HG03439 (cell line): ENCODE results near the gene DSCAML1.
"Not testable (repeated sequence)": the region's sequence is repeated elsewhere in the genome, so short reads cannot be mapped to it uniquely, and the experiment has no call there.

ENCODE experiments used
- ATAC-seq: cut with Tn5 transposase; IDR thresholded peaks from one replicate; pipeline ENCODE4 v1.9.1; 2021; ENCODE audit warnings: mild to moderate bottlenecking, moderate library complexity; ENCODE audit not compliant: unreplicated experiment

The DSCAML1 gene

DNA sequence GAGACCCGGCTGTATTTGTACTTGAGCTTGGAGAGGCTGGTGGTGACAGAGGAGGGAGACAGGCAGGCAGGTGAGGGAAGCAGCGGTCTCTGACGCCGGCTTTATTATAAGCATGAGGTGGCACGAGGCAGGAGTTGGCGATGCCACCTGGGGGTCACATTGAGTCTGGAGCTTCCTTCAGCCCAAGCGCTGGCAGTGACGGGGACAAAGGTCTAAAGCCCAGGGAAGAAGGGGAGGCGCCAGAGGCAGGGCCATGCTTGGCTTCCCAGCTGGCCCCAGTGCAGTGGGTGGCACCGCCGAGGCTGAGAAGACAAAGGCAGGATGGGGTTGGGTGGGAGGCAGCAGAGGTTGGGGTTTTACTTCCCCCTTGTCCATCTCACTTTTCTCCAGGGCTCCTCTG, 23.1 kb upstream of the DSCAML1 start:
- no peak for ATAC-seq

DNA sequence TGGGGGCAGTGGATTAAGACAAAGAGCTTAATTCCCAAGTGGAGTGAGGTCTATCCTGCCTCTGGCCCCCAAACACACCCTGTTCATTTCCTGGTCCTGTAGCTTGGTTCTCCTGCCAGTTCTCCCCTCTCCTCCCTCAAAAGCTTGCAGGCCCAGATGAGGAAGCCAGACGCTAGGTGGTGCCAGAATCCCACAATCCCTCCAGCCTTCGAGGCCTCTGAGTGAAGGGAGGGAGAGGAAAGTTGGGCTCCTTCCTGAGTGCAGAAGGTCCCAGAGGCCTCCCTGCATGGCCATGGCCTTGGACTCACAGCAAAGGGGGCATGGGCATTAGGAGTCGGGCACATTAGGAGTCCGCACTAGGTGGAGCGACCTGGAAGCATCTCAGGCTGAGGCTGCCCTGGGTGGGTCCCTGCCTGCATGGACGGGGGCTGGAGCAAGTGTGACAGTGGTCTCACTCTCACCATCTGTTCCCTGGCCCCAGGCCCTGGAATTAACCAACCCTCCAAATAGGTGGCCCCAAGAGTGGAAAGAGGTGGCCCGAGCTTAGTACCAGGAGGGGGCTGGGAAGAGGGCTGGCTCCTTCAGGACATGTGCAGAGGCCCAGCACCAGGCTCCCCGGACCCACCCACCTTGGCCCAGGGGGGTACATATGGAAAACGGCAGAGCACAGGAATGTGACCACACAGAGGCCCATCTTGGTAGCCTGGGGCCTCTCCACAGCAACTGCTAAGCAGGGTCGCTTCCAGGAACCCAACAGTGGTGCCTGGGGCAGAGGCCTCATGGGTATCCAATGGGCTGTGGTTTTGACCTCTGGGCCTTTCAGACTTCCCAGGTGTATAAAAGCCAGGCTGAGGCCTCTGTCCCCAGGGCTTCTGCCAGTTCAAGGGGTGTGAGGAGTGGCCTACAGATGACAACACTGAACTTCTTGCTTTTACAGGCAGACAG, 22.4 kb upstream of the DSCAML1 start:
- no peak for ATAC-seq

DNA sequence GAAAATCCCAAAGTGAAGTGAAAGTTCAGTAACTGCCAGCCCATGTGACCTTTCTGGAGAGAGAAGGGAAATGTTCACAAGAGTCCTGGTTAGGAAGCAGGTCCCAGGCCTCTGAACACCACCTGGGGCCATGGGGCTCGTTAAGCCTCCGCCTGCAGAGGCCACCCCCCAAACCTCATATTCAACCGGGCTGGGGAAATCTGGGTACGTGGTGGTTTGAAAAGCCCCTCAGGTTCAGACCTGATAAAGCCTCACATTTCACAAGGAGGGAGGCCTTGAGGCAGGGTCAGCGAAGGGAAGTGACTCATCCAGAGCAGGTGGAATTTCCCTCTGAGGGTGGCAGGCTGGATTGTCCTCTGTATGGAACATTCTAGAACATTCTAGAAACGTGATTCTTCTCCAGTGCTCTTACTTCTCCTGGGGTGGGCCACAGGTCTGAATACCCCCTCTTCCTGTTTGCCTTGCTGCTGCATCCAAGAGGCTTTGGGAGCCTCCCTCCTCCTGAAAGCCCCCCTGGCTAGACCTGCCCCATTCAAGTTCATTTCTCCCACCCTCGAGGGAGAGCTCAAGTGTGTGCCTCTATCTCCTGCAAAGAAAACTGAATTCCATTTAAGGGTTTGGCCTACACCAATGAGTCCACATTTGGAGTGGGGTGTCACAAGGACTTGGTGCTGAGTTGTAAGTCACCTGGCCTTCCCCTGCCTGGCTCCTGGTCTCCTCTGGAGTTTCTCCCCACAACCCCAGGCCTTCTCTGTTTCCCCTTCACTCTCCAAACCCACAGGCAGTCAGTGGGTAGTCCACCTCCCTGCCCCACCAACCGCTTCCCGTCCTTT, 21.2 kb upstream of the DSCAML1 start:
- no peak for ATAC-seq

DNA sequence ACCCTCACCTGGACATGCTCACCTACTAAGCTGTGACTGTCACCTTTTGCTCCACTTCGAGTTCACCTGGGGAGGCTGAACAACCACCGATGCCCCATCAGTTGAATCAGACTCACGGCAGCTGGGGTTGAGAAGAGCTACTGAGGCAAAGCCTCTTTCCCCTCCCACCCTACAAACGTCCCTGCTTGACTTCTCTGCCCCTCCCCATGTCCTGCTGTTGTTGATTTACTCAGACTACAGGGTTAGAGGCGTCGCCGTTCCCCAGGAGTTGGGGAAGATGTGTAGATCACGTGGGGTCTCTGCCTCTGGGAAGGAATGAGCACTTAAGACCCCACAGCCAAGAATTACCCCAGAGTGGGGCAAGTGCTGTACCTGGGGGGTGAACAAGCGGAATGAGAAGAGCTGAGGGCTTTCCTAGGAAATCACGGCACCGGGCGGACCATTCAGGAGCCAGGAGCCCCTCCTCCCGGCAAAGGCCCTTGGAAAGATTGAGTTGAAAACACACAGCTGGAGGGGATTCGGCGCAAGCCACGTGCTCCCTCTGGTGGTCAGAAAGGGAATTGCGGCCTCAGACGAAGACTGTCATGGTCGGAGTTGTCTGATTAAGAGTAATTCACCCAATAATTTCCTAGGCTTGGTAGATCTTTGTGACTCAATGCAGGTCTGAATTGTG, 20.5 kb upstream of the DSCAML1 start:
- ATAC-seq: no peak

DNA sequence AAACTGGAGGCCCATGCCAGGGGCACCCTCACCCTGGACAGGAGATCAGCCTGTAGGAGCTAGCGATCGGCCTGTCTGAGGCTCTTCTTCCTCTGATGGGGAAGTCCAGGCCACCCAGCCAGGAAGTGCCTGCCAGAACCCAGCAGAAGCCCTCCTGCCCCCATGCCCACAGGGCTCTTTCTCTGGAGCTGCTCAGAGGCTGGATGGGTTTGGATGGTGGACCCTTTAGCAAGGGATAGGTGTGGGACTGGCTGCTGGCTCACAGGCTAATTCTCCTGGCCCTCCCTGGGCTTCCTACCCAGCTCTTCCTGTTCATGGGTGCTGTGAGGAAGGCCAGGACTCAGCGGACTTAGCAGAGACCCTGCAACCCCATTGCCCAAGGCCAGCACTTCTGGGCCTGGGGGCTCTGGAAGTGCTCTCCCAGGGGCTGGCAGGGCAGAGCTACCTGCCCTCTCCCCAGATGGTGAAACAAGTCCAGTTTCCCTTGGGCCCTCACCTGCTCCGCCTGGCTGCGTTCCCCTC, 19.9 kb upstream of the DSCAML1 start:
- no peak for ATAC-seq

DNA sequence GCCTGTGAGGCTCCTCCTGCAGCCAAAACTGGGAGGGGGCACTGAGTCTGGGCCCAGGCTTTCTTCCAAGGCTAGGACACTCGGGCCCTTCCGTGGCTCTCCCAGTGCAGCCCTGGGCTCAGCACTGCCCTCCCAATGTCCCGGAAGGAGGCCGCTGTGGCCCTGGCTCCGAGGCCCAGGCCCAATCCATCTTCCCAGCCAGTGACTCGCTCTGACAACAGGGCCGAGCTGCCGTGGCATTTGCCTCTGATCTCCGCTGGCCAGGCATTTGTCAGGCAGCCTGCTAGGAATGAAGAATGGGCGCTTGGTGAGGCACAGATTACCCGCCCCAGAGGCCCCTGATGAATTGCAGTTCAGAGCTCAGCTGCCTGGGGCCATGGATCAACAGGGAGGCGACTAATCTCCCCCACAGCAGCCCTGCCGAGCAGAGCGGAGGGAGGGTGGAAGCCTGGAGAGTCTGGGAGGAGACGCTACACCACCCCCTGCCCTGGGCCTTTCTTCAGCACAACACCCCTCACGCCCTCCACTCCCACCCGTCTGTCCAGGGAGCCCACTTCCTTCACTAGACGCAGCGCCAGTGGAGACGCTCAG, 19.2 kb upstream of the DSCAML1 start:
- no peak for ATAC-seq

DNA sequence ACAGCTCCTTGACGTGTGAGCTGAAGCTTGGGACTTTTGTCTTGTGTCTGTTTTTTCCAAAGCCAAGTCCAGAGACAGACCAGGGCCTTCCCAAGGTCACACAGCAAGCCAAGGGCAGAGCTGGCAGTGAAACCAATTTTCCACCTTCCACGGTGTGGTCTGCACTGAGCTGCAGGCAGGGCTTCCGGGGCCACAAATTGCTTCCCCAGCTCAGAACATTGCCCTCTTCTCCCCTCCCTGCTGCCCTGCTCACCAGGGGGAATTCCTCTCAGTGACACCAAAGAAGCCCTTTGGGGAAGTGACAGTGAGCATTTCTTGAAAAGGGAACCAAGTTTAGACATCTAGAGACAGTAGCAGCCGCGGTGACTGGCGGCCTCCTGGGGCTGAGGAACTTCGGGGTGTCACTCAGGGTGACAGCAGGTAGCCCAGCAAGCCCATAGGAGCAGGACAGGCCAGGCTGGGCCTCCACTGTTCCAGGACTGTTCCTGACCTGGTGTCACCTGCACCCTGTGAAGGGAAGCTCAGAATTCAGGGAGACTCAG, 18.3 kb upstream of the DSCAML1 start:
- peak; percentile 69 for ATAC-seq

DNA sequence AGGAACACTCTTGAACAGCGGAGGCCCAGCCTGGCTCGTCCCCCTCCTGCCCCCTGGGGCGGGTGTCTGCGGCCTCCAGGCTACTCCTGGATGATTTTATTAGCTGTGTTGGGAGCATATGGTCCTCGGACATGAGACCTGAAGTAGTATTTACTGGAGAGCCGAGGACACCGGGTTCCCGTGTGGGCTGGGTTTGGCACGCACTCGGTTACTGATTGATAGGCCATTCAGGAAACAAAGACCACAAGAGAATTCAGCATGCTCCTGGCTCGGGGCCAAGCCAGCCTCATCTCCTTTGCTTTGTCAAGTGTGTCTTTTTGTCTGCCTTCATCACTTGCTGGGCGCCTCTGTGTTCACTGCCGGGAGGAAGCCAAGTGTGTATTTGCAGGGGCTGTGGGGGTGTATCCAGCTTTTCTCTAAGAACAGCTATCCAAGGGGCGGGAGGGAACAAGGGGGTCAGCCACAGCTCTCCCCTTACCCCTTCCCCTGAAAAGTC, 17.8 kb upstream of the DSCAML1 start:
- peak; percentile 45 for ATAC-seq

DNA sequence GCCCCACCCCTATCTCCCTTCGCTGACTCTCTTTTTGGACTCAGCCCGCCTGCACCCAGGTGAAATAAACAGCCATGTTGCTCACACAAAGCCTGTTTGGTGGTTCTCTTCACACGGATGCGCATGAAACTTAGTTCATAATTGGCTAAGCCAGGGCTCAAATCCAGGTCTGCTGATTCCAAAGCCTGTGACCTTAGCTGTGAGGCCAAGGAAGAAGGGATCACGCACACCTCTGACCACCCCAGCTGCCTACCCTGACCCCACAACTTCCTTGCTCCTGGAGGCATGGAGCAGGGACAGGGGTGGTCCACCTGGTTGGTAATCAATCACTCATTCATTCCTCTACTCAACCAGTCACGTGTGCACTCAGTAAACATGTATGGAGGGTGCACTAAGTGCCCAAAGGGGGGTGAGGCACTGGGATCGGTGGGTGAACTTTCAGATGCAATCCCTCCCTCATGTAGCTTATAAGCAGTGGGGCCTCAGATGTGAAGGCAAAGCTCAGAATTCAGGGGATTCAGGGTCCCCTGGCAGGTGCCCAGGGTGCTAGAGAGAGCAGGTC, 17.3 kb upstream of the DSCAML1 start:
- no peak for ATAC-seq

DNA sequence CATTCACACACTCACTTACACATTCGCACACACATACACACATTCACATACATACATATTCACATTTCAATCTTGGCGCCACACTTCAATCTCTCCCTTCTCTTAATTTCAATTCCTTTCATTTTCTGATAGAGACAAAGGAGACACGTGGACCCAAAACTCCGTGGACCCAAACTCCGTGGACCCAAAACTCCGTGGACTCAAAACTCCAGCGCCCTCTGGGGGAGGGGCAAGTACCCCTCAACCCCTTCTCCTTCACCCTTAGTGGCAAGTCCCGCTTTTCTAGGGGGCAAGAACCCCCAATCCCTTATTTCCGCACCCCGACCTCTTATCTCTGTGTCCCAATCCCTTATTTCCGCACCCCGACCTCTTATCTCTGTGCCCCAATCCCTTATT, 13.0 kb upstream of the DSCAML1 start:
- not testable (repeated sequence) for ATAC-seq

DNA sequence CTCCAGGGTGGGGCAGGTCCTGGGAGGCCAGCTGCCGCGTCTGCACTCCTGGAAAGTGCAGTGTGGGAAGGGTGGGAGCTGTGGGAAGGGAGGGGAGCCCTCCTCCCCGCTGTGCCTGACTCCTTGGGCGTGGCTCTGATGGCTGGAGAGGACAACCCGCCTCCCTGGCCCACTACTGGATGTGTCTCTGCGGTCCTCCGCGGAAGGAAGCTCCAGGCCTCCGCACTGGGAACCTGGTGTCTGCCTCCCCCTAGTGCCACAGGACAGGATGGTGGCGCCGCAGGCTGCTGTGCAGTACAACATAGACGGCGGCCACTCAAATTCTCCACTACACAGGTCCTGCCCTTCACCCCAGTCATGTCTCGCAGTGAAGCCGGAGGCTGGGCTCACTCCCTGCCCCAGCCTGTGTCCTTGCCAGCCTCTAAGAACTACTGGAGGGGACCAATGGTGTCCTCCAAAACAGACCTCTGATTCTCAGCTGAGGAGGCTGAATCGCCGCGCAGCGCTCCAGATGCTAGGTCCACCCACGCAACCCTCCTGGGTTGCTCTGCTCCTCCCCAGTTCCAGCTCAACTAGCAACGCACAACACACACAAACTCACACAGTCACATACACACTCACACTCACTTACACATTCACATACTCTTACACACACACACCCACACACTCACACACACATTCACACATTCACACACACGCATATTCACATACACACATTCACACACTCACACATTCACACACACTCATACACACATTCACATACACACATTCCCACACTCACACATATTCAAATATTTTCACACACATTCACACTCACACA, 12.4 kb upstream of the DSCAML1 start:
- ATAC-seq: no peak

DNA sequence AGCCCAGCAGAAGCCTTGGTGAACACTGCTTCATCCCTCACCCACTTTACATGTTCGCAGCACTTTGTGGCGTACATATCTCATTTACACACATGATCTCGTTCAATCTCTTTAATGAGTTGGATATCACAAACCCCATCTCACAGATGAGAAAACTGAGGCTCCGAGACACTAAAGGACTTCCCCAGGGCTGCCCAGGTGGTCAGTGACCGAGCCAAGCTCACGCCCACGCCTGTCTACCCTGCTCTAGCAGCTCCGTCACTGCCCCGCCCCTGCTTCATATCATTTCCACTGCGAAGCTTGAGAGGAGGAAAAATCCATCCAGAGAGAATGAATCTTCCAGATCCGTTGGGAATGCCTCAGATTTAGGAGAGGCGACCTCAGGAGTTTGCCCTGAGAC, 11.8 kb upstream of the DSCAML1 start:
- ATAC-seq: no peak

DNA sequence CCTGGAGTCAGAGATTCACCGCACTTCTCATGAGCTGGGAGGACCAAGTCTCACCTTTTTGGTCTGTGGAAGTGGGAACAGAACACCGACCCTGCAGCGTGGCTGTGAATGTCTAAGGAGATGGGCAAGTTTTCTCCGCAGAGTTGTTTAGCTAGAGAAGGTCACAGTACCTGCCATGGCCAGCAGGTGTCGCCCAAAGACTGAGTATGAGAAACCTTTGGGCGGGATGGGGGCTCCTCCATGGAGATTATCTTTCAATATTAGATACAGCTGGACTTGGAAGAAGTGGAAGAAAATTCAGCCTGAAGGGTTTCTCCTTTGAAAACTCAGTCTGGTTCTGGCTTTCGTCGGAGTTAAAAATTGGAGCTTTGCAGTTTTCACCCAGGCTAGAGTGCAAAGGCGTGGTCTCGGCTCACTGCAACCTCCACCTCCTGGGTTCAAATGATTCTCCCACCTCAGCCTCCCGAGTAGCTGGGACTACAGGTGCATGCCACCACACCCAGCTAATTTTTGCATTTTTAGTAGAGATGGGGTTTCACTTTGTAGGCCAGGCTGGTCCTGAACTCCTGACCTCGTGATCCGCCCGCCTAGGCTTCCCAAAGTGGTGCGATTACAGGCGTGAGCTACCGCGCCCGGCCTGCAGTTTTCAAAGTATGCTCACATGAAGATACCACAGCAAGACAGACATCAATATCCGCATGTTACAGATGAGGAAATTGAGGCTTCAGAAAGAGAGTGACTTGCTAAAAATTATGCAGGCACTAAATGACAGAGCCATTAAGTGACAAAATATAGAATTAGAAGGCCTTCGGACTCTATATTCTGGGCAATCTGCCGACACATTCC, 10.7 kb upstream of the DSCAML1 start:
- ATAC-seq: no peak

DNA sequence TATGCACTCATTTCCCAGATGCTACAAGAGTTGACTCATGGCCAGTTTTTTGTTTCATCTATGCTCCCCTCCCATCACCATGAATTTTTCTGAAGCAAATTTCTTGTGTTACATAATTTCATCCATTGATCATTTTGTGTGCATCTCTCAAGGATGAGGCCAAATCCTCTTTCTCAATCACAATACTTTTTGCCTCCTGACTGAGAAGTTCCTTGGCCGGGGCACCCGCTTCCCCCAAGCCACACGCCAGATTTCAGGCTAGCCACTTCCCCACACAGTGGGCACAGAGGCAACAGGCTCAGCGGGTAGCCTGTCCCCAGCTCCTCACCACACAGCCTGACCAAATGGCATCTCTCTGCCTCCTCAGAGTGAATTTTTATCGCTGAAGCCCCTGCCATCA, 9.8 kb upstream of the DSCAML1 start:
- ATAC-seq: no peak

DNA sequence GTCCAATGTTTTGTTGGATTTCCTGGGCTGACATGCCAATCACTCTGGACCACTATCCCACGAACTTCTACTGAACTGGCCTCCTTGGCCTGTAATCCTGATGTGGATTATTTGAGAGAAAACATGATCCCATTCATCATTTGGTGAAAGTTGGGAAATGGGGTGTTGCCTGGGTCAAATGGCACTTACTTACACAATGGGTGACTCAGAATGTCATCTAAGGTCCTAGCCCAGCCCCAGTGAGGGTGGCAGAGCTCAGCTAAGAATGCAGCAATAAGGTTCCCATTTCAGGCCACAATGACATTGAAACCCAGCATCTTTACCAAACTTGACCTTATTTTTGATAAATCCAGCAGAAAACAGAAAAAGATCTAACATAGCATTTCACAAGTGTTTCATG, 8.0 kb upstream of the DSCAML1 start:
- no peak for ATAC-seq

DNA sequence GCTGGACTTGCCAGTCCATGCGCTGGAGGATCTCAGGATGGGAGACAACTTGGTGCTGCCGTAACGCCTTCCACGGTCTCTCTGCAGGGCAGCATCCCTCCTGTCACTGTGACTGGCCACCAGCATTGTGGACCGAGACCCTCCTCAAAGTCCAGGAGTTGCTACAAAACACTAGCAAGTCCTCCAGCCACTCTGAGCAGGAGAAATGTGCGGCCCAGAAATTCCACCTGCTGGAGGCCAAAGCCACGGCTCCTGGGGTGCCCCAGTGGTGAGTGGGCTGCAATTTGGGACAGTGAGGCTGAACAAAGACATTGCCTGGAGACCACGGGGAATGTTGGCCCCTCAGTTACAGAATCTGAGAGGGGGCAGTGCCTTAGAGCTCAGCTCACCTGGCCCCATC, 6.9 kb upstream of the DSCAML1 start:
- no peak for ATAC-seq

DNA sequence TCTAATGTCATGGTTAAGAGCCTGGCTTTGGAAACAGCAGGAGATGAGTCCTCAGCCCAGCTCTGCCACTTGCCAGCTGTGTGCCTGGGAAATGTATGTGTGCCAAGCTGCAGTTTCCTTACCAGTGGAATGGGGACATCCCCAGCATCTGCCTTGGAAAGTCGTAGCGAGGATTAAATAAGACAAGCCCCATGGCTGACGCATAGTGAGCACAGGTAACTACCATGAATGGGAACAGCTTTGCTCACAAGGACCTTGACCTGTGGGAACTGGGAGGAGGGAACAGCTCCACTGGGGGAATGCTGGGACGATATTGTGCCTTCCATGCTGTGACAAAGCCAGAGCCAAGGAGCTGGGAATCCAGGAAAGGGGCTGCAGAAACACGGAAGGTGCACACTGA, 2.6 kb upstream of the DSCAML1 start:
- ATAC-seq: no peak

DNA sequence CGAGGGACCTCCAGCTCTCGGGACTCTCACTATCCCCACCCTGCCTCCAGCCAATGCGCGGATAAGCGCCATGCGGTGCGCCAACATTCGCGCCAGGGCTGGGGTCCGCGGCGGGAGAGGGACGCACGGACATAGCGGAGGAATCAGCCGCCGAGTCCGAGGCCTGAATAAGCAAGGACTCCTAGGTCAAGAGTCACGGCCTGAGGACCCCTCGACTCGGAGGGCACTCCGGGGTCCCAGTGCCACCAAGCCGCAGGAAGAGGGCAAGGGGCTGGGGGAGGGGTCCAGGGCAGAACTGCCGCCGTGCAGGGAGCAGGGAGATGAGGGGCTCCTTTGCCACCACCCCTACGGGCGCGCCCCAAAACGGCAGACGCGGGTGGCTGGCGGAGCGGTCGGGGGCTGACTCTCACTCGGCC, 552 bp downstream of the DSCAML1 start:
- ATAC-seq: no peak
